ENCODE data around the gene PCNP. TPM values are rescaled to one million over a fixed set of nuclear protein-coding genes. Genes with fewer than 3 reads are reported as not detected.

Gene PCNP
- total and polyA plus RNA-seq, 9 donors = 104 to 237 (median 164) TPM

- WGBS, 3 donors = 73 to 83% (median 77%) methylated on average over 3 of the region's 3 CpGs
- Histone ChIP-seq H3K4me3 (no peak overlapping the region), H3K36me3 (no peaks in the 10 kb centered on the region), H3K27ac (no peak overlapping the region), H3K27me3 (no peaks in the 10 kb centered on the region), H3K4me1 (ENCODE audit: insufficient read depth) (no peaks in the 10 kb centered on the region), H3K9me3 (no peaks in the 10 kb centered on the region)
- no peak for DNase-seq
- TF ChIP-seq EP300 (IDR thresholded peaks at IDR 0.05) = no peak
- no peak for TF ChIP-seq POLR2A (IDR thresholded peaks at IDR 0.05)
- TF ChIP-seq, protein P1, sequence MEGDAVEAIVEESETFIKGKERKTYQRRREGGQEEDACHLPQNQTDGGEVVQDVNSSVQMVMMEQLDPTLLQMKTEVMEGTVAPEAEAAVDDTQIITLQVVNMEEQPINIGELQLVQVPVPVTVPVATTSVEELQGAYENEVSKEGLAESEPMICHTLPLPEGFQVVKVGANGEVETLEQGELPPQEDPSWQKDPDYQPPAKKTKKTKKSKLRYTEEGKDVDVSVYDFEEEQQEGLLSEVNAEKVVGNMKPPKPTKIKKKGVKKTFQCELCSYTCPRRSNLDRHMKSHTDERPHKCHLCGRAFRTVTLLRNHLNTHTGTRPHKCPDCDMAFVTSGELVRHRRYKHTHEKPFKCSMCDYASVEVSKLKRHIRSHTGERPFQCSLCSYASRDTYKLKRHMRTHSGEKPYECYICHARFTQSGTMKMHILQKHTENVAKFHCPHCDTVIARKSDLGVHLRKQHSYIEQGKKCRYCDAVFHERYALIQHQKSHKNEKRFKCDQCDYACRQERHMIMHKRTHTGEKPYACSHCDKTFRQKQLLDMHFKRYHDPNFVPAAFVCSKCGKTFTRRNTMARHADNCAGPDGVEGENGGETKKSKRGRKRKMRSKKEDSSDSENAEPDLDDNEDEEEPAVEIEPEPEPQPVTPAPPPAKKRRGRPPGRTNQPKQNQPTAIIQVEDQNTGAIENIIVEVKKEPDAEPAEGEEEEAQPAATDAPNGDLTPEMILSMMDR (IDR thresholded peaks at IDR 0.05) = no peak
- intact Hi-C loops (cut with DNase I) = no loop called here
These were observed 68.5 kb downstream of the PCNP start for GRCh38 chr3:101642441-101642840.

DNA sequence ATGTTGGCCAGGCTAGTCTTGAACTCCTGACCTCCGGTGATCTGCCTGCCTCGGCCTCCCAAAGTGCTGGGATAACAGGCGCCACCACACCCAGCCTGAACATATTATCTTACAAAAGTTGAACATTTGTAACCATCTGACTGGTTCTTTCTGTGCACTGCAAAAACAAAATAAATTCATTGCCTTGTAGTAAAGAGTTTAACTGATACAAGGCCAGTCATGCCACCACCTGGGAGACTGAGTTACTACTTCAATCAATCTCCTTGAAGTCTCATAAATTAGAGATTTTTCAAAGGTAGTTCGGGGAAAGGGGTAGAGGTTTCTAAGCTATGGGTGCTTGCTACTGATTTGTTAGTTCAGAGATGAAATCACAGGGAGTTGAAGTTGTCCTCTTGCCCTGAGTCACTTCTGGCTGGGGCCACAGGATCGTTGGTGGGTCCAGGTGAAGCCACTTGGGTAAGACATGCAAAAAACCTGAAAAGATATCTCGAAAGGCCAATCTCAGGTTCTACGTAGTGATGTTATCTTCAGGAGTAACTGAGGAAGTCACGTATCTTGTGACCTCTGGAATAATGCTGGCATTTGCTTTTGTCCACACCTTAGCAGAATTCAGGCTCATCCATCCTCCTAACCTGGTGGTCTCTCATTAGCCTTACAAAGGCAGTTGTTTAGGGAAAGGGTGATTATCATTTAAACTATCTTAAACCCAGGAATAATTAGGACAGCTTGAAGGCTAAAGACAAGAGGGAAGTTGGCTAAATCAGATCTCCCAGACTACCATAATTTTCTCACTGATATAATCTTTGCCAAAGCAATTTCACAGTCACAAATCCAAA lies 69.2 kb downstream of the PCNP start:
- no peaks in the 10 kb centered on the region for H3K36me3 ChIP-seq
- no peaks in the 10 kb centered on the region for H3K4me1 ChIP-seq (ENCODE audit: insufficient read depth)
- TF ChIP-seq, protein P1 (IDR thresholded peaks at IDR 0.05) = no peak
- no peak for TF ChIP-seq EP300 (IDR thresholded peaks at IDR 0.05)
- no peak for TF ChIP-seq POLR2A (IDR thresholded peaks at IDR 0.05)
- no peak overlapping the region for H3K27ac ChIP-seq
- no peaks in the 10 kb centered on the region for H3K9me3 ChIP-seq
- DNase-seq = no peak
- WGBS, 3 donors = 90 to 91% (median 90%) methylated on average over 8 of the region's 8 CpGs
- H3K4me3 ChIP-seq = no peak overlapping the region
- intact Hi-C loops (cut with DNase I) = no loop called here
- H3K27me3 ChIP-seq = no peaks in the 10 kb centered on the region

Small RNA genes within 50 kb of the gene (small RNA-seq; reads per million reads assigned to genes)
- gene RF00019 = not detected
- not detected for gene RNU6-1256P

Other genes with a start within 250 kb of the PCNP start
- 10 to 100 TPM; 24.7 to 33.4 (median 28.3) TPM for gene SENP7, start 61.0 kb upstream of the PCNP start, total RNA-seq
- gene SENP7, start 61.0 kb upstream of the PCNP start, polyA plus RNA-seq = 10 to 100 TPM; 16.9 to 25.9 TPM
- 10 to 100 TPM; 15.9 to 23.3 (median 20.4) TPM for gene TRMT10C, start 12.3 kb upstream of the PCNP start, total RNA-seq
- 10 to 100 TPM; 13.9 to 18.5 TPM for gene TRMT10C, start 12.3 kb upstream of the PCNP start, polyA plus RNA-seq
- 10 to 100 TPM; 15.1 to 24.7 (median 19.3) TPM for gene ZBTB11, start 103.0 kb downstream of the PCNP start, total RNA-seq
- 10 to 100 TPM in 1 of 2 donors, 1 to 10 TPM in 1; 7.6 to 10.7 TPM for gene ZBTB11, start 103.0 kb downstream of the PCNP start, polyA plus RNA-seq
- 1,000 to 10,000 TPM; 1,843 to 5,887 (median 2,506) TPM for gene RPL24, start 112.5 kb downstream of the PCNP start, total RNA-seq
- gene RPL24, start 112.5 kb downstream of the PCNP start, polyA plus RNA-seq = 1,000 to 10,000 TPM; 2,953 to 4,596 TPM
- gene CEP97, start 150.4 kb downstream of the PCNP start, total RNA-seq = 10 to 100 TPM in 1 of 7 donors, 1 to 10 TPM in 6; 7.5 to 11.1 (median 8.3) TPM
- 1 to 10 TPM; 2.4 to 3.9 TPM for gene CEP97, start 150.4 kb downstream of the PCNP start, polyA plus RNA-seq
- gene NXPE3, start 205.0 kb downstream of the PCNP start, total RNA-seq = 10 to 100 TPM in 5 of 7 donors, 1 to 10 TPM in 2; 5.6 to 15.2 (median 13.1) TPM
- gene NXPE3, start 205.0 kb downstream of the PCNP start, polyA plus RNA-seq = 10 to 100 TPM in 1 of 2 donors, 1 to 10 TPM in 1; 7.1 to 16.4 TPM

All from ovary (tissue), 9 donors.